GM18868 (cell line): Measurements from ENCODE around the gene FGF12.
"Not testable (repeated sequence)": the region's sequence is repeated elsewhere in the genome, so short reads cannot be mapped to it uniquely, and the experiment has no call there.

ENCODE experiments used
- ATAC-seq: cut with Tn5 transposase; IDR thresholded peaks from one replicate; pipeline ENCODE4 v1.9.1; 2021; ENCODE audit warnings: mild to moderate bottlenecking, moderate library complexity; ENCODE audit not compliant: unreplicated experiment

Gene FGF12

GRCh38 chr3:192597506-192597905 lies 129.8 kb downstream of the FGF12 start:
- ATAC-seq: no peak

- no peak for ATAC-seq
Measured at GRCh38 chr3:192578729-192579128, 148.6 kb downstream of the FGF12 start.

- ATAC-seq: no peak
Measured at GRCh38 chr3:192577811-192578210, 149.5 kb downstream of the FGF12 start.

GRCh38 chr3:192577271-192577670 lies 150.1 kb downstream of the FGF12 start:
- no peak for ATAC-seq

- ATAC-seq: not testable (repeated sequence)
Measured at GRCh38 chr3:192576704-192577103, 150.6 kb downstream of the FGF12 start.

GRCh38 chr3:192575879-192576506 lies 151.3 kb downstream of the FGF12 start:
- ATAC-seq: no peak

- no peak for ATAC-seq
Measured at GRCh38 chr3:192573240-192573639, 154.1 kb downstream of the FGF12 start.

- no peak for ATAC-seq
Measured at GRCh38 chr3:192570821-192571791, 156.2 kb downstream of the FGF12 start.

DNA sequence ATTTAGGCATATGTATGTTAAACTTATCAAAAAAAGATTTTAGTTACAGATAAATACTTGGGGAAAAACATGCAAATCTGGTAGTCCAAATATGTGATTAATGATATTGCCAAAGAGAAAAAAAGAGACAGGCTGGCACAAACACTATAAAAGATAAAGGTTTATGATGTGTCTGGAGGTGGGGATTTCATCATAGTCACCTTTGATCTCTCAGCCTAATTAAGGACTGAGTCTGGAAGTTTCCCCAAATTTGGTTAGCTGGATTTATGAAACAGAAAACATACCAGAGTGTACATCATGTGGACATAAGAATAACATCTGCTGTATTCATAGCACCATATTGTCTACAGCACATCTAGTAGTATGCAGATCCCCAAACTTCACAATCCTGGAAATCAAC lies 157.0 kb downstream of the FGF12 start:
- ATAC-seq: no peak

GRCh38 chr3:192566706-192567290 lies 160.5 kb downstream of the FGF12 start:
- ATAC-seq: peak; percentile 91

DNA sequence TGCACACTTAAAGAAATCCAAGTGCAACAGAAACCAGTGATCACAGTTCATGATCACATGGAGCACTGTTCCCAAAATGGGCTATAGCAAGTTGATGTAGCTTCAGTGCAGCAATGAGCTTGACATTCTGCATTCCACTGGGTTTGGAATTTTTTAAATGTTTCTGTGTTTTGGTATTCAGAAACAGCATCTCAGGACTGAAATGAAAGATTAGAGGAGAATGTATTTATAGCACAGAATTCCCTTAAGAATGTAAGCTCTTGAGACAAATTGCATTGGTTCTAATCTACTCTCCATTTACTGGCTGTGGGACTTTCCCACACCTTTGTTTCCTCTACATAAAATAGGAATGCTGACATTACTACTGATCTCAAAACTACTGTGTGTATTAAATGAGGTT lies 162.7 kb downstream of the FGF12 start:
- ATAC-seq: no peak

DNA sequence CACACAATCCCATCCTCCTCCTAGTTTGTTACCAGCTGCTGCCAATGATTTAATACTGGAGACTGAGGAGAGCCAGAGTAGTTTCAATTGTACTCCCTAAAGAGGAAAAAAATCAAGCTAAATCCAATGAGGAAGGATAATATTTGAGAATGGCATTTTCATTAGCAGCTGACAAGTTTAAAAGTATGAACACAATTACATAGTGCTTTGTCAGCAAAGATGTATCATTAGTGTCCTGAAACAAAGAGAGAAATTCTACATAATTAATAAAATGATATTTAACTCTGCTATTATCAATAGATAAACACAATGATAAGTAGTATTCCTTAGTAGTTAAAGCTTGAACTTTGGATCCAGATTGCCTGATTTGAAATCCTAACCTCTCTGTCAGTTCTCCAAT lies 163.9 kb downstream of the FGF12 start:
- no peak for ATAC-seq

- no peak for ATAC-seq
Measured at GRCh38 chr3:192553707-192554106, 173.6 kb downstream of the FGF12 start.

DNA sequence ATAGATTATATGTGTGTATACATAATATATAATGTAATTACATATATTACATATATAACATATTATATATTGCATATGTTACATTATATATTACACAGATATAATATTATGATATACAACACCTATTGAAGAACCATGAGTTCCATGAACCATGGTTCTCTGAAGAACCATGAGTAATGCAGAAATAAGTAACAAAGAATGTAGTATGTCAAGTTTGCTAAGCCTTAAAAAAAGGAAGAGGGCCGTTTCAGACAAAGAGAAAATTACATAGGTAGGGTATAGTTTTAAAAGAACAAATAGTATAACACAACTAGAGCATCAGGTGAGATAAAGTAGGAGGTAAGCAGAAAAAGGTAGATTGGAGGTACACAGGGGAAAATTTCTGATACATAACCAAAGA lies 177.0 kb downstream of the FGF12 start:
- ATAC-seq: no peak

DNA sequence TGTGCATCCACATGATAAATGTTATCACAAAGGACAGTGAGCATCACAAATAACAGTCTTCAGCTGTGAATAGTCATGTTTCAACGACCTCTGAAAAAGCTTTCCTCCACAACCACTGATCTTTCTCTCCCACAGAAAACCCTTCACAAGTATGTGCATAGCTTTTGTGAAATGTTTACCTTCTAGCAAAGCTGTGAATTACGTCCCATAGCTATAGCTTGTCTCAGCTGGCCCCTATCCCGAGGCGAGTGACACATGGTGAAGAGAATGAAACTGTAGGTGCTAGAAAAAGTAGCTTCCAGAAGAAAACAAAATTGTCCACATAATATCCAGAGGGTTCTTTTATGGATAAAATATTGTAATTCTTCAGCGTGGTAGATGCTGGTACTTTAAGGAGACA lies 182.0 kb downstream of the FGF12 start:
- no peak for ATAC-seq

DNA sequence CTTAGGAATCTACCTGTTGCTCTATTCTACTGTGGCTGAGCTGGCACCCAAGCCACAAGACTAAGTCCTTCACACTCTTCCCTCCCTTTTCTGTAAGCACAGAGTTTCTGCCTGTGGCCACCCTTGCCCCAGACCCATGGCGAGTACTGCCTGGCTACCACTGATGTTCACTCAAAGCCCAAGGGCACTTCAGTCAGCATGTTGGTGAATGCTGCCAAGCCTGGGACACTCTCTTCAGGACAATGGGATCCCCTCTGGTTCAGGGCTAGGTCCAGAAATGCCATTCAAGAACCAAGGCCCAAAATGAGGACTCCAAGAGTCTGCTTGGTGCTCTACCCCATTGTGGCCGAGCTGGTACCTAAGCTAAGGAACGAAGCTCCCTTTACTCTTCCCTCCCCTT lies 184.2 kb downstream of the FGF12 start:
- ATAC-seq: no peak

DNA sequence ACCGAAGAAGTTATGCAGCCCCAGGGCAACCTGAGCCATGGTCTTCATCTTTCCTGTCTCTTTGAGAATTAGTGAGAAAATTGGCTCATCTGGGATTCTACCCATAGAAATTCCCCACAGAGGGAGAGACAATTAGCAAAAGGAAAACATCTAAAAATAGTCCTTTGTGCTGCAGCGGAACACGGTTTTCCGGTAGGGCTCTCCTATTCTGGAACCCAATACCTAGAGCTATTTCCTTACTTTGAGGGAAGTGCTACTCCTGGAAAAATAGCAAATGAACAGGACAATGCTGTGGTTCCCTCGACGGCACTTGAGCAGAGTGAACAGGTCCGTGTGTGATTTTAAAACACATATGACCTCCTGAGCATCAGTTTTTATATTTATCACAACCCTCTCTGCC lies 210.5 kb downstream of the FGF12 start:
- no peak for ATAC-seq

- ATAC-seq: no peak
Measured at GRCh38 chr3:192515664-192516045, 211.7 kb downstream of the FGF12 start.

DNA sequence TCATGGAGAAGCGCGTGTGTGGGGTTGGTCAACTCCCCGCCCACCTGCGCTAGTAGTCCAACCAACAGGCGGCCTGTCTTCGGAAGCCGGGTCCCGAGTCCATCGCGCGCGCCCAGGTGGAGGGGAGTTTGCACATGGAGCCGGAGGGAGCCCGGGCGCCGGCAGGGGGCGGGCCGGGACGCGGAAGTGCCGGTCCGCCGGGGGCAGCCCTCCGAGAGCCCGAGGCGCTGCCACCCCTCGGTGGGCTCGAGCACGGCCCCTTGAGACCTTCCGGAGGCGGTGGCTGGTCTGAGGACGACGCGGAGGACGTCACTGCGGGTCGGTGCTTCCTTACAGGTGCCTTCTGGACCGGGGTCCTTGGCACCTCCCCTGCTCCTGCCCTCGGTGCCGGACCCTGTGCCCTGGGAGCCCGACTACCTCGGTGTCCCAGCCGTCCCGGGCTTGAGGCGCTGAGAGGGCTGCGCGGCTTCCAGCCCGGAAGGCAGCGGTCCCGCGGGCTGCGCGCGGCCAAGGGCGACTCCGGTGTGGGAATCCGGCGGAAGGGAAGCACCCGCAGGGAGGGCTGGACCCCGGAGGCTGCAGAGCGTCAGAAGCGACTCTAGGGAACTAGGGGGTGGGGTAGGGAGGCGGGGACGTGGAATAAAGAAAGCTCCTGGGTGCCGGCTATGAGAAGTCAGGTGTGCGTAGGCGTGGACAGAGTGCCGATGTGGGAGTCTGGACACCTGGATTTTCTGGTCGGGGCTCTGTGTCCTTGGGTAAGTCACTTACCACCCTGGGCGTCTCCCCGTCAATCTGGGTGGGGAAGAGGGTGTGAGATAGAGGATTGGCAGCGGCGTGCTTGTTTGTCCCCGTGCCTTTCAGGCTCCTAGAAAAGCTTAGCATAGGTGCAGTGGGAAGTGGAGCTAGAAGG lies 212.3 kb downstream of the FGF12 start:
- peak; percentile 81 for ATAC-seq

GRCh38 chr3:192514081-192514753 lies 213.1 kb downstream of the FGF12 start:
- no peak for ATAC-seq
